Nephron (organoid): ENCODE data around the gene STARD7.

Experiments
- H3K27ac Mint-ChIP-seq, 3 experiments: 2 replicates each; pipeline ENCODE4 v1.8.0; 2020; ENCODE audit warnings: mixed read lengths in 3 of 3, mild to moderate bottlenecking in 2 of 3, moderate library complexity in 1 of 3
- H3K27me3 Mint-ChIP-seq: 2 replicates; pipeline ENCODE4 v1.8.0; 2021; ENCODE audit warnings: low read depth, mild to moderate bottlenecking, moderate library complexity, mixed read lengths
- H3K36me3 Mint-ChIP-seq: 2 replicates; pipeline ENCODE4 v1.8.0; 2020; ENCODE audit warnings: low read depth, mixed read lengths
- H3K4me1 Mint-ChIP-seq: 2 replicates; pipeline ENCODE4 v1.8.0; 2020; ENCODE audit warnings: mixed read lengths
- H3K4me3 Mint-ChIP-seq, 3 experiments: 2 replicates each; pipeline ENCODE4 v1.8.0; 2020; ENCODE audit warnings: mild to moderate bottlenecking in 3 of 3, mixed read lengths in 3 of 3, moderate library complexity in 2 of 3
- H3K9me3 Mint-ChIP-seq: 2 replicates; pipeline ENCODE4 v1.8.0; 2020; ENCODE audit warnings: mixed read lengths
- CTCF ChIP-seq, 3 experiments: fragments of 200-600 bp; sonication (generic); IDR thresholded peaks; one replicate each; pipeline ENCODE4 v1.5.0; 2021; ENCODE audit warnings: antibody characterized with exemption in 3 of 3; ENCODE audit not compliant: unreplicated experiment in 3 of 3

STARD7 gene

GRCh38 chr2:96151595-96152303 lies 56.9 kb downstream of the STARD7 start:
- H3K4me3 Mint-ChIP-seq, result no peak overlapping the region
- no peaks in the 10 kb centered on the region for H3K36me3 Mint-ChIP-seq
- peaks cover 45% of the 10 kb centered on the region for H3K4me1 Mint-ChIP-seq

GRCh38 chr2:96150791-96151594 lies 57.6 kb downstream of the STARD7 start:
- no peaks in the 10 kb centered on the region for H3K36me3 Mint-ChIP-seq
- TF ChIP-seq CTCF (IDR thresholded peaks at IDR 0.05; ENCODE audit: unreplicated experiment in 3 of 3), result no peak
- no peaks in the 10 kb centered on the region for H3K9me3 Mint-ChIP-seq
- H3K27ac Mint-ChIP-seq, result peak overlapping the region in 2 of 3 experiments; percentile 31 to 60
- peaks cover 48% of the 10 kb centered on the region for H3K4me1 Mint-ChIP-seq
- H3K4me3 Mint-ChIP-seq, result no peak overlapping the region
- H3K27me3 Mint-ChIP-seq, result peaks cover 15% of the 10 kb centered on the region

More at GRCh38 chr2:96151595-96152303, 56.9 kb downstream of the STARD7 start:
- Mint-ChIP-seq H3K27ac (peak overlapping the region; percentile 4 to 60 (median 32)), H3K27me3 (peaks cover 12% of the 10 kb centered on the region), H3K9me3 (no peaks in the 10 kb centered on the region)
- no peak for TF ChIP-seq CTCF (IDR thresholded peaks at IDR 0.05; ENCODE audit: unreplicated experiment in 3 of 3)

- Mint-ChIP-seq H3K27me3 (peaks cover 14% of the 10 kb centered on the region), H3K9me3 (no peaks in the 10 kb centered on the region), H3K36me3 (no peaks in the 10 kb centered on the region), H3K27ac (peak overlapping the region in 2 of 3 experiments; percentile 31 to 60), H3K4me3 (no peak overlapping the region), H3K4me1 (peaks cover 48% of the 10 kb centered on the region)
- no peak for TF ChIP-seq CTCF (IDR thresholded peaks at IDR 0.05; ENCODE audit: unreplicated experiment in 3 of 3)
Observed at GRCh38 chr2:96150007-96150640, 58.5 kb downstream of the STARD7 start.

GRCh38 chr2:96148410-96149217 lies 60.0 kb downstream of the STARD7 start:
- no peak for TF ChIP-seq CTCF (IDR thresholded peaks at IDR 0.05; ENCODE audit: unreplicated experiment in 3 of 3)
- Mint-ChIP-seq H3K27me3 (peaks cover 8% of the 10 kb centered on the region), H3K36me3 (no peaks in the 10 kb centered on the region), H3K27ac (peak overlapping the region; percentile 94 to 96 (median 95)), H3K4me1 (peaks cover 54% of the 10 kb centered on the region), H3K4me3 (peak overlapping the region; percentile 54 to 67 (median 64)), H3K9me3 (no peaks in the 10 kb centered on the region)

- H3K4me1 Mint-ChIP-seq, result peaks cover 45% of the 10 kb centered on the region
- no peak for TF ChIP-seq CTCF (IDR thresholded peaks at IDR 0.05; ENCODE audit: unreplicated experiment in 3 of 3)
- H3K36me3 Mint-ChIP-seq, result no peaks in the 10 kb centered on the region
- H3K27ac Mint-ChIP-seq, result peak overlapping the region; percentile 94 to 96 (median 95)
- H3K9me3 Mint-ChIP-seq, result no peaks in the 10 kb centered on the region
- H3K4me3 Mint-ChIP-seq, result peak overlapping the region in 2 of 3 experiments; percentile 77 to 84
- peaks cover 8% of the 10 kb centered on the region for H3K27me3 Mint-ChIP-seq
Observed at GRCh38 chr2:96147593-96148201, 60.9 kb downstream of the STARD7 start.
